Dermis blood vessel endothelial cell (primary cell): ENCODE measurements around the gene ST3GAL3. TPM values are rescaled to one million over a fixed set of nuclear protein-coding genes. Genes with fewer than 3 reads are reported as not detected.

Source experiments
- DNase-seq: peaks from one replicate; pipeline ENCODE4 v3.0.0; 2010
- total RNA-seq: library from RNA; depleted of rRNA; stranded (reverse); fragments of >200 nt; gene quantifications from 2 replicates; pipeline ENCODE4 v1.2.3, GENCODE V29; 2014

ST3GAL3 gene
- total RNA-seq, 1 donor from 2014 or later: 14.6 TPM

- DNase-seq: peak; percentile 76
These were observed 79.6 kb downstream of the ST3GAL3 start for GRCh38 chr1:43786960-43787359.

GRCh38 chr1:43789604-43790550 is 82.5 kb downstream of the ST3GAL3 start:
- DNase-seq: no peak

- no peak for DNase-seq
These were observed 83.9 kb downstream of the ST3GAL3 start for GRCh38 chr1:43791243-43791642.

GRCh38 chr1:43796111-43796581 is 88.8 kb downstream of the ST3GAL3 start:
- no peak for DNase-seq

GRCh38 chr1:43797891-43798290 is 90.6 kb downstream of the ST3GAL3 start:
- DNase-seq: no peak

- no peak for DNase-seq
These were observed 92.6 kb downstream of the ST3GAL3 start for GRCh38 chr1:43799656-43800635.

GRCh38 chr1:43800771-43801170 is 93.4 kb downstream of the ST3GAL3 start:
- DNase-seq: no peak

- peak; percentile 36 for DNase-seq
These were observed 93.9 kb downstream of the ST3GAL3 start for GRCh38 chr1:43801203-43801602.

- DNase-seq: no peak
These were observed 95.1 kb downstream of the ST3GAL3 start for GRCh38 chr1:43802356-43802980.

- DNase-seq: no peak
These were observed 95.8 kb downstream of the ST3GAL3 start for GRCh38 chr1:43803105-43803504.

GRCh38 chr1:43803646-43804045 is 96.3 kb downstream of the ST3GAL3 start:
- DNase-seq: no peak

GRCh38 chr1:43804569-43804968 is 97.2 kb downstream of the ST3GAL3 start:
- DNase-seq: no peak

- no peak for DNase-seq
These were observed 98.0 kb downstream of the ST3GAL3 start for GRCh38 chr1:43805340-43805739.

GRCh38 chr1:43806183-43806582 is 98.8 kb downstream of the ST3GAL3 start:
- DNase-seq: no peak

GRCh38 chr1:43809097-43809673 is 101.8 kb downstream of the ST3GAL3 start:
- DNase-seq: no peak

- DNase-seq: no peak
These were observed 105.2 kb downstream of the ST3GAL3 start for GRCh38 chr1:43812579-43812978.

- DNase-seq: no peak
These were observed 107.1 kb downstream of the ST3GAL3 start for GRCh38 chr1:43814401-43814800.

- no peak for DNase-seq
These were observed 110.1 kb downstream of the ST3GAL3 start for GRCh38 chr1:43817304-43817939.

GRCh38 chr1:43818691-43819090 is 111.4 kb downstream of the ST3GAL3 start:
- no peak for DNase-seq

GRCh38 chr1:43819357-43819756 is 112.0 kb downstream of the ST3GAL3 start:
- DNase-seq: no peak

GRCh38 chr1:43821471-43821870 is 114.1 kb downstream of the ST3GAL3 start:
- no peak for DNase-seq
